Cardiac septum (tissue), 1 donor: ENCODE results near the gene ESYT2. TPM values are rescaled to one million over a fixed set of nuclear protein-coding genes. Genes with fewer than 3 reads are reported as not detected.

Experiments used
- DNase-seq: peaks from one replicate; pipeline ENCODE4 v3.0.0-alpha.2; 2020; ENCODE audit warnings: low spot score
- intact Hi-C: fragments of 100-400 bp; cut with DNase I; formaldehyde crosslinking; loops from one replicate; pipeline ENCODE4 v1.14.0; 2022
- total RNA-seq: library from RNA; stranded (reverse); fragmentation: NEBNext Ultra II Directional; extraction: Animal tissue kit (Norgen Biotek cat#: 25700); gene quantifications from one replicate; pipeline ENCODE4 v1.2.1, GENCODE V29; 2021
- donor health status: DM: no; HTN: no; CAD: no.

The ESYT2 gene
- total RNA-seq, 1 donor from 2014 or later = 45.6 TPM

DNA sequence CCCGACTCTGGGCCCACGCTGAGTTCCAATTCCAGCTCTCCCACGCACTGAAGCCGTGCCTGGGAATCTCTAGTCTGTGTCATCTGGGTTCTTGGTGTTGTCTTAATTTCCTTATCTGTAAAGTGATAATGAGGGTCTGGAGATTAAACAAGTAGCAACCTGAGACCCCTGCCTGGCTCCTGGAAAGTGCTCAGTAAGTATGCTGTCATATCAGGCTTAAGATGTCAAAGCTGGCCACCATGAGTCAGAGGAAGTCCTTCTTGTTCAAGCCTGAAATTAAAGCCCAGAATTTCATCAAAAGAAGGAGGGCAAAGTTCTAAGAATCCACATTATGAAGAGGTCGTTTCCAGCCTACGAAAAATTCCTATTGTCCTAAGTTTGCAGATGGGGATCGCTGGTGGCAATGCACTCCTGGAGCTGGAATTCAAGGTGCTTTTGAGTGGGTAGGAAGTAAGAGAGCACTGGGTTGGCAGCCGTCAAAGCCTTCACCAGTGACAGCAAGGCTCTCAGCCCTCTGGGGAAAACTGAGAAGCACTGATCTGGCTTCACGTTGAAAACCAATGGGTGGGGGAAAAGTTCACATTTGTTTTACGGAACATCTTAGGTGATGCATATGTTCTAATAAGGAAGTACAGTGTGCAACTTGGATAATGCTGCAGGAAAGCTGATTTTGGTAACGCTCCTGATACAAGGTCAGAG lies 74.4 kb downstream of the ESYT2 start:
- DNase-seq = no peak
- intact Hi-C loops = no loop called here

DNA sequence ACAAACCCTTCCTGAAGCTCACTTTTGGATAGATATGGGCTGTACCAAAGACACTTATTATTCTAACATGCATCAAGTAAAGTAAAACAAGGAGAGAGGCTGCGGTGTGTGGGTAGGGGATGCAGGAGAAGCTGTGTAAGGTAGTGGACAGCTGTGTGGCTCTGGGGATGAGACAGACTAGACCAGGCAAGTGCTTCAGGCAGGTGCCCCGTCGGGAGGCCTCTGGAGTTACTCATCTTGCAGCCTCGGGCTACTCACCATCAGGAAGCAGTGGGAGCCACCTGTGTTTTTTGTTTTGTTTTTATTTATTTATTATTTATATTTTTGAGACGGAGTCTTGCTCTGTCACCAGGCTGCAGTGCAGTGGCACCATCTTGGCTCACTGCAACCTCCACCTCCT lies 75.4 kb downstream of the ESYT2 start:
- intact Hi-C loops = no loop called here
- DNase-seq = no peak

DNA sequence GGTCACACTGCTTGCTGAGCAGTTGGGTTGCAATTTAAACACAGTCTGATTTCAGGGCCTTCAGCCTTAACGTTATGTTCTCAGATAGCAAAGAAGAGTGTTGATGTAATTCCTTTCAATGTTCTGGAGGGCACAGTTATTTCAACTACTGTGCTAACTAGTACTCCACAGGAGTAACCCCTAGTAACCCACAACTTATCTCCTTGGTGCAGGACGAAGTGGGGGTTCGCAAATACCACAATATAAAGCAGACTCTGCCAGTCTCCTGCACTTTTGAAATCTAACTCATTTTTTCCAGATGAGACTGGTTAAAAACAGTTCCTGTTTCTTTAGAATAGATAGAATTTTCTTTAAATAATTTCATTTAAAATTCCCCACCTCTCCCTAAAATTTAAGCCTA lies 77.6 kb downstream of the ESYT2 start:
- intact Hi-C loops = no loop called here
- no peak for DNase-seq

DNA sequence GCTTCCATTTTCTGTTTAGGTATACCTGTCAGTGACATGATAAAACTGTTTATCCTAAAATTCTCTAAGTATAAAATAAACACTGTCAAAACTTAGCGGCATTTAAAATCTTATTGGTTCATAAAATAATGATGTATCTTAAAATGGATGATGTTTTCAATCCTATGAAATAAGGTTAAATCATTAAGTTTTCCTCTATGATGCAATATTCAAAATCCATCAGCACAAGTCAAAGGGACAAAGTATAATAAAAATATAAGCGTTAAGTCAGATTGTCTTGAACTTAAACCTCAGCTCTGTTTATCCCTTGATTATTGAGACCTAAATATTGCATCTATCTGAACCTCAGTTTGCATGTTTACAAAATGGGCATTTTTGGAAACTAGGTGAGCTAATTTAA lies 78.1 kb downstream of the ESYT2 start:
- intact Hi-C loops = no loop called here
- no peak for DNase-seq

DNA sequence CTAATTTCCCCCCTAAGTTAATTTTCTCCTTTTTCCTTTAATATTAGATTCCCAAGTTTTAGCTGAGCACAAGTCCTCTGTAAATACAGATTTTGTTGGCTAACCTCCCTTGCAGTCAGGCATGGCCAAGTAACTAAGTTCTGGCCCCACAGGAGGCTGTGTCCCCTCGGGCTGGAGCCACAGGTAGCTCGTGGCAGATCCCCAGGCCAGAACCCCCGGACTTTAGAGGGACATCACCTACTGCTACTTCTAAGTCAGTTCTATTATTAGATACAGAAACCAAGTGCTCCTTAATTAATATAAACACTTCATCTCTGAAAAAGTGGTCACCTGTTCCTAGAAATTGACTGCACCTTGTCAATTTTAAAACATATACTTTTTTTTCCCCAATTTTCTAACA lies 78.6 kb downstream of the ESYT2 start:
- DNase-seq = no peak
- intact Hi-C loops = no loop called here

DNA sequence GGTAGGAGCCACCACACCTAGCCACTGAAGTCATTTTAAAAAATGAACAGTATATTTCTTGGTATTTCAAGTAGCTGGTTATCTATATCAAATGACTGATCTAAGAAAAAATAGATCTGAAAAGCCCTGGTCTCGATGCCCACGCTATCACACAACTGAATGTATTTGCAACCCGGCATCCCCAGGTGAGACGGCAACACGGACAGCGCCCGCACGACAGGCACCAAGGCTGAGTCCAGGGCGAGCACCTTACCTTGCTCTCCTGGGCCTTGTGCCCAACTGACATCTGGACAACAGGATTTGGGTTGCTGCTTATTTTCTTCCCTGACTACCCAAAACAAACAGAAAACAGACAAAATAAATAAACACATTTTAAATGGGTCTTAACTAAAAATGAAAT lies 79.9 kb downstream of the ESYT2 start:
- intact Hi-C loops = no loop called here
- no peak for DNase-seq

DNA sequence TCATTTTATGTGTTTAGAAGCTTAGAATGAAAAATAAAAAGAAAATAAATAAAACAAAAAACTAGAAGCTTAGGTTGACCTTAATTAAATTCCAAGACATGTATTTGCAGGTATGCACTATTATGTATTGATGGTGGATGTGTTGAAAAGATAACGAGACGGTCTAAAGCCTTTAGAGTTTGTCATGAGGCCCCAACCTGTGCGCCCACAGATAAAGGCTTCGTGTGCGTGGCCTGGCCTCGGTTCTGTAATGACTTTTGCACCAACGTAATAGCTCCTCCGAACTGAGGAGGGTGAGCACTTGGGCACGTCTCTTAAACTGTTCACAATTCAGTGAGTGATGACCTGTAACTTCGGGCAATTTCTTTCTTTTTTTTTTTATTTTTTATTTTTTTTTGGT lies 81.0 kb downstream of the ESYT2 start:
- no peak for DNase-seq
- intact Hi-C loops = no loop called here

DNA sequence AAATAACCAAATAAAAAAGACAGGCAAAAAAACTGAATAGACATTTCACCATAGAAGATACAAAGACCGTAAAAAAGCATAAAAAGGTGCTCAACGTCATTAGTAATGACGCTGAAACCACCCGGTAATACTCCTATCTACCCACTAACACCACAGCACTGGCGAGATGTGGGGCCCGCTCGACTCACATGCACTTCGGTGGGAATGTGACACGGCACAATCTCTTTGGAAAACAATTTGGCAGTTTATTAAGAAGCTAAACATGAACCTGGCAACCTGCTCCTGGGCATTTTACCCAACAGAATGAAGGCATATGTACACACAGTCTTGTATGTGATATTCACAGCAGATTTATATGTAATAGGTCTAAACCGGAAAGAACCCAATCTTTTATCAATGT lies 81.9 kb downstream of the ESYT2 start:
- DNase-seq = no peak
- intact Hi-C loops = no loop called here

DNA sequence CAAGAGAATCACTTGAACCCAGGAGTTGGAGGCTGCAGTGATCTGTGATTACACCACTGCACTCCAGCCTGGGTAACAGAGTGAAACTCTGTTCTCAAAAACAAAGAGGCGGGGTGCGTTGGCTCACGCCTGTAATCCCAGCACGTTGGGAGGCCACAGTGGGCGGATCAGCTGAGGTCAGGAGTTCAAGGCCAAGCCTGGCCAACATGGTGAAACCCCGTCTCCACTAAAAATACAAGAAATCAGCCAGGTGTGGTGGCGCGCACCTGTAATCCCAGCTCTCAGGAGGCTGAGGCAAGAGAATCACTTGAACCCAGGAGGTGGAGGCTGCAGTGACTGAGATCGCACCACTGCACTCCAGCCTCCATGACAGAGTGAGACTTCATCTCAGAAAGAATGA lies 82.4 kb downstream of the ESYT2 start:
- intact Hi-C loops = no loop called here
- DNase-seq = no peak

DNA sequence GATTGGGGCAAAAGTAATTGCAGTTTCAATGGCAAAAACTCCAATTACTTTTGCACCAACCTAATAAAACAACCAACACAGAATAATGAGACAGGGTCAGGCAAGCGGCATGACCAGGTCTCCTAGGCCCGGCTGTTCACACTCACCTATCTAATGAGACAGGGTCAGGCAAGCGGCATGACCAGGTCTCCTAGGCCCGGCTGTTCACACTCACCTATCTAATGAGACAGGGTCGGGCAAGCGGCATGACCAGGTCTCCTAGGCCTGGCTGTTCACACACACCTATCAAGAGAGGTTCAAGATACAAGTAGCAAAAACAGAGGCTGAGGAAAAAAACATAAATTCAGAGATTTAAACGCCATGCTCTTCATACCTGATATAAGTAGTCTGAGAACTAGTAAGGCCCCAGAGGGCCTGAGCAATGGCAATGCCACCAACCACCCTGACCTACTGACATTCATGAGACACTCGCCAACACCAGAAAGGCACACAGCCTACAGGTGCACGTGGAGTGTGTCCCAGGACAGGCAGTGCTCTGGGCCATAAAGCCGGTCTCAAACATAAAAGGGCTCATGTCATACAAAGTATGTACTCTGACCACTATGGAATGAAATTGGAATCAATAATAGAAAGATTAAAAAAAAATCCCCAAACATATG lies 84.1 kb downstream of the ESYT2 start:
- intact Hi-C loops = no loop called here
- no peak for DNase-seq

DNA sequence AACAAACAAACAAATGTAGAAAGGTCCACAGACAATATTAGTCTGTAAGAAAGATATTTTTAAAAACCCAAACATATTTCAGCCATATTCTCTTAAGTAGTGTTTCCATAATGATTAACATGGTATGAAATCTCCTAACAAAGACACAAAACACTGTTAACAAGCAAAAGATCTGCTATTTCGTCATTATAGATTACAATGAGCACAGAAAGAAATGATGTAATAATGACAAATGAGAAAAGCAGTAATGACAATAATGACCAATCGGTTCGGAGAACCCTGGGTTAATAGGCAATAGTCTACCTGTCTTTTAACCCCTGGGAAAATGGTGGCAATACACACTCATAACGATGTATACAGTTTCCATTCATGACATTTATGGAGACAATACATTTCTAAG lies 85.2 kb downstream of the ESYT2 start:
- intact Hi-C loops = no loop called here
- DNase-seq = no peak

DNA sequence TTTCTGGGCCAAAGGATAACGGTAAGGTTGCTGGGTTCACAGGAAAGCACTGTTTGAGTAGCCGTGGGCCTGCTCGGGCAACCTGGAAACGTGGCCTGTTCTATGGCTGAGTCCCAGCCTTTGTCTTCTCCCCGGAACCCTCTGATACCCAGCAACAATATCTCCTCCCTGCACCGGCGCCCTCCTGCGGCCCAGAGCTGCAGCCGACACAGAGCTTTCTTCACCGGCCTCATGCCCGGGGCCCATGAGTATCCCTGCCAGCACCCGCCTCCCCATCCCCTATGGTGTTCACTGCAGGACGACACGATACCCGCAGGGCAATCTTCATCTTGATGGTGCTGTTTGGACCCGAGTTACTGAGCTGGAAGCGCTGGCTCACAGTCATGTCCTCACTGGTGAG lies 86.1 kb downstream of the ESYT2 start:
- DNase-seq = no peak
- intact Hi-C loops = no loop called here

DNA sequence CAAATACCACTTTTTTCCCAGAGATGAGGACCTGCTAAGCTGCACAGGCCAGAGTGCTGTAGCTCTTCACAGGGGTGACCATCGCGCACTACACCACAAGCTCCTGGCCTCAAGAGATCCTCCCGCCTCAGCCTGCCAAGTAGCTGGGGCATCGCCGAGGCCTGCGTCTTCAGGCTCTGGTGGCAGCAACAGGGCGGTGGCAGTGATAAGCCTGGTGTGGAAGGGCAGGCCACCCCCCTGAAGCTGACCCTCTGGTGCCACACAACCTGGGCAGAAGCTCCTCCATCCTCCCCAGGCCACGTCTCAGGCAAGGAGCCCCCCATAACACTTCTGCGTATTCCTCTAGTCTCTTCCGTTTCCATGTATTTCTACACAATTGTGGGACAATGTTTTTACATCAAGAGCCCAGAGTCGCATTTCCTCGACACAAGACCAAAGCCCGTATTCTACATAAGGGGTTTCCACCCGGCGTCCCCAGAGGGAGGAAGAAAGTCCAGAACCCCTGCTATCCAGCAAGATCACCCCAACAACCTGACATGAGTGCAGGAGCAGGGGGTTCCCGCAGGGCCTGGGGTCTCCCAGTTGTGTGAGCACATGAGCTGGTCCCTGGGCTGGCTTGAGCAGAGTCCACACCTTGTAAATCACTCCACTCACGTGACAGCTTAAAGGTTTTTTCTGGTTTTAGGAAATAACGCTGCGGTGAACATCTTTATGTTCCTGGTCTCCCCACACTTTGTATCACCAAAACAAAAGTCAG lies 87.1 kb downstream of the ESYT2 start:
- intact Hi-C loops = no loop called here
- no peak for DNase-seq

DNA sequence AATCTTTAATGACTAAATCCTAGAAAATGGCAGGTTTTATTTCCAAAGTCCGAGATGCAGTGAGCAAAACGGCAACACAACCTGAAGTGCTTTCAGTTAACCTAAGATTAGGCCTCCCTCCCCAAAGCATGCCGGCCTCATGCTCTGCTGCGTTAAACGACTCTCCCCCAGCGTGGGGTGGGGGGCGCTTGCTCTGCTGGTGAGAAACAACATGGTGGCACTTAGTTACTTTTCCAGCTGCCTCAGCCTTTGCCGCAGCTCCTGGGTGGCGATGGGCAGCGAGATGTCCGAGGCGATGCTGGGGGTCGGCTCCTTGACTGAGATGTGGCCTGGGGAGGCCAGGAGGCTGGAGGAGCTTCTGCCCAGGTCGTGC lies 88.0 kb downstream of the ESYT2 start:
- no peak for DNase-seq
- intact Hi-C loops = no loop called here

DNA sequence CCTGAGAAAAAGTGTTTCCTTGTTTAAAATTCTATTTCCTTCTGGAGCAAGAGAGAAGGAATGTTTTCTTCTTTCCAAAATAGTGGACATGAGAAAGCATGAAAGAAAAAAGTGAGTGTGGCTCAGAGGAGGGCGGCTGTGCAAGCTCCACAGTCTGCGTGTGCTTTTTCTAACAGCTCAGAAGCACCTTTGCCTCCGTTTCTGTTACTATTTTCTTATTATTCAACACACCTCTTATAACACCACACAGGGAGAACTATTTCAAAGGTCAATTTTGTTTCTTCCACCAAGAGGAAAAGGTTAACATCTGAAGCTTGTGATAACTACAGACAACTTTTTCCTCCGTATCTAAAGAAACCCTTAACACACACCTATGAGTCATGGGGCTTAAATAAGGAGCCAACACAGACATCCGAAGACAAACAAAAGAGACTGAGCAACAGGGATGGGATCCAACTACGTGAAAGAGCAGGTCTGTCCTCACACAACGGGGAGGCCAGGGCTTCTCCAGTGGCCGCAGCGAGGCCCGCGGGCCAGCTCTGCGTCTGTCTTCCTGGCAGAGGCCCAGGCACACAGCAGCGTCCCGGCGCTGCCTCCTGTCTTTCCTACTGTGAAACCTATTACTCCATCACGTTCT lies 88.5 kb downstream of the ESYT2 start:
- intact Hi-C loops = no loop called here
- no peak for DNase-seq

DNA sequence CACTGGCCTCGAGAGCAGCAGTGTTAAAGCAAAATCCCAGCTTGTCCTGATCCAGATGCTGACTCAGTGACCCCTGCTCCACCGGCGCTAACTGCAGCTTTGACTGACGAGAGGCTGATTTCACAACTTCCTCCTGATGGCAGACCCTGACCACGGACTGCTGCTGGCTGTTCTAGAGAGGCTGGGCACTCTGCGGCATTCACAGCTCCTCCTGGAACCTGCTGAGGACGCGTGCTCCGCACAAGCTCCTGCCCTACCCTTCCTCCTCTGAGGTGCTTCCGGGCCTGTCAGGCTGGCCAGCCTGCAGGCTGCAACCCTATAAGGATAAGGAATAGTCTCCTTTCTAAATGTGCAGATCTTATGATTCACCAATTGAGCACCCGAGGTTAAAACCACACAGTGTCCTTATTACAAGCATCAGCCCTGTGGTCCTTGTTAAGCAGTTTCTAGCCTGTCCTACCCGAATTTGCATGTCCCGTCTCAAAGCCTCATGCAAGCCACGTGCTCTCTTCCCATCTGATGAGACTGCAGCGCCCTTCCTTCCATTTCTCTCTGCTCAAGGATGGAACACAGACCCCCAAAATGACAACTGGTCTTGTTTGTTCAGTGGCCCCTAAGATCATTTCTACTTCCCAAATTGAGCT lies 89.2 kb downstream of the ESYT2 start:
- DNase-seq = no peak
- intact Hi-C loops = no loop called here

DNA sequence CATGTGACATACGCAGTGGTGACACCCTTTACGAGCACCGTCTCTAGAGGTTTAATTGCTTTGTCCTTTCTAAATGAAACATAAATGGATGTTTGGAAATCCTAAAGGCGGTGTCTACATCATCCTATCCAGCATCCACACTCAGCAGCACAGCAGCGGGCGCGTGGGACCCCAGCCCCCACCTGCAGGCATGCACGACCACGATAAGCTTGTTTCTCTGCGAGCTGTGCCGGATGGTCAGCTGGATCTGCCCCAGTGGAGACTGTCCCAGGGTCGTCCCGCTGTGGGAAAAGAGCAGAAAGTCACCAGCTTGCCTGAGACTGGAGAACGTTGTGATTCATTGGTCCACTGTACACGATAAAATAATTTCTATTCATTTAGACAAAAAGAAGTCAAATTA lies 90.5 kb downstream of the ESYT2 start:
- DNase-seq = no peak
- intact Hi-C loops = no loop called here

DNA sequence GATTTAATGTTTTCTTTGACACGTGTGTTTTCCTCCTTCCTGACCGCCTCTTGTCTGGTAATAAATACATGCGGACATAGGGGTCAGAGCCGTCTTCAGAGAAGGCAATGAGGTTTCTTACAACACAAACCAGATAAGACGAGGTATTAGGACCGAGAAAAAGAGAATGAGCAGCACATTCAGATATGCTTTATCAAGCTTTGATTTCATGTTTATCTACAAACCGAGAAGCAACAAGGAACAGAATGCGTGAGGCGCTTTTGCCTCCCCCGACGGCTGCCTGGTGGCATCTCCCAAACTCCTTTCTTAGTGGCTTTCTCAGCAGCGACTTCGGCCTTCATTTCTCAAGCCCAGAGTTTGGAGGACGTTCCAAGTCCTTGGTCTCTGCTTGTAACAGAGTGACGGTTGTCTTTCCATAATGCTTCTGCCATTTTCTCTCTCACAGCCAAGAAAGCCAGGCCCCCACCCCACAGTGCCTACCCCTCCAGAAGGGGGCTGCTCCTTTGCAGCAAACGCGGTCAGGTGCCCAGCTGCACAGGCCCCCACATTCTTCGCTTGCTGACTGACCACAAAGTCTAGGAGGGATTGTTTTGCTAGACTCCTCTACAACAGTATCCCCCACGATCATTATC lies 92.1 kb downstream of the ESYT2 start:
- intact Hi-C loops = no loop called here
- DNase-seq = no peak

DNA sequence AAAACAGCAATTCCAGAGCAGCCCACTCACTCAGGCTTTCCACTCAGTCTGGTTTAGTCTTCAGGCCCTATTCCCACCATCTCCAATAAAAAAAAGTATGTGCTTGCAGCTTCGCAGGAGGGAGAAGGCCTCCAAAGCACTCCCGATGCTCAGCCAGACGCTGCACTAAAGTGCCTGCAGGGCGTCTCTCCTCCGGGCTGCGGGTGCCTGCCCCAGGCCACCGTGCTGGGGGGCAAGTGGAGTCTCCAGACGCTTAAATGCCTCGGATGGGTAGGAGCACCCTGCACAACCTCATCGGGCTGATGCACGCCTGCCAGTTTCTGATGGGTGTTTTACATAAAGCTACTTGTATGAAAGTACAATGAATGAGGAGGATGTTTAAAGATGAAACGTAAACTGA lies 93.4 kb downstream of the ESYT2 start:
- DNase-seq = no peak
- intact Hi-C loops = no loop called here

DNA sequence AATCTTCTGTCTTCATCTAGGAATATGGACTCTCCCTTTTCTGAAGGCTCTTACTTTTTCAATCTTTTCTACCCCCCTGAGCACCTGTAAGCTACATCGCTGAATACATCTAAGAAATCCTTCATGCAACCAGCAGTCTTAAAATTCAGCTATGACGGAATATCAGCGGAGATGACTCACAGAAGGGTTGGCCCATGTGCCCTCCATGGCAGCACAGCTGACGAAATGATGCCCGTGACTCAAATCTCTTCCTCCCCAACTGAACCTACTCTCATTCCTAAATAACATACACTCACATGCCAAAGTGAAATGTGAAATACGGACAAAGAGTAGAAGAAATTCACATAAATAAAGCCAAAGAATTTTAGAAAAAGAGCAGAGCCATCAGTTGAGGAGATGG lies 94.4 kb downstream of the ESYT2 start:
- intact Hi-C loops = no loop called here
- DNase-seq = no peak
